ENCODE data around the gene REG1A.

The REG1A gene

GRCh38 chr2:79124907-79125720 is 4.8 kb downstream of the REG1A start:
- H3K27ac ChIP-seq (ENCODE audit: low read depth, low read length): no peak overlapping the region
- H3K9ac ChIP-seq (ENCODE audit: low read length): no peak overlapping the region
- H3K79me2 ChIP-seq (ENCODE audit: insufficient read depth, low read length): no peaks in the 10 kb centered on the region
- H2AFZ ChIP-seq (ENCODE audit: low read depth, low read length, severe bottlenecking): no peak overlapping the region
- no peaks in the 10 kb centered on the region for H3K9me2 ChIP-seq (replicated peaks; ENCODE audit: insufficient read depth, low read length)
- no peaks in the 10 kb centered on the region for H3K36me3 ChIP-seq (ENCODE audit: low read length)
- no peaks in the 10 kb centered on the region for H3F3A ChIP-seq (ENCODE audit: insufficient read depth)
- TF ChIP-seq CTCF (IDR thresholded peaks at IDR 0.05; ENCODE audit: insufficient read depth, low read length, poor library complexity, severe bottlenecking): no peak
- no peak for TF ChIP-seq EZH2phosphoT487 (conservative IDR thresholded peaks at IDR 0.05; ENCODE audit: low read length)
- H4K20me1 ChIP-seq (ENCODE audit: low read depth, low read length): no peaks in the 10 kb centered on the region
- H3K27me3 ChIP-seq (ENCODE audit: low read length): no peaks in the 10 kb centered on the region
- H3K9me3 ChIP-seq (ENCODE audit: insufficient read depth, low read length): no peaks in the 10 kb centered on the region
- no peak overlapping the region for H3K4me2 ChIP-seq (ENCODE audit: low read depth, low read length, poor library complexity, severe bottlenecking)
- no peak overlapping the region for H3K4me3 ChIP-seq (ENCODE audit: insufficient read depth, low read length, poor library complexity, severe bottlenecking)

- no peaks in the 10 kb centered on the region for H3K9me3 ChIP-seq (ENCODE audit: insufficient read depth, low read length)
- H3K27ac ChIP-seq (ENCODE audit: low read depth, low read length): no peak overlapping the region
- H3K4me2 ChIP-seq (ENCODE audit: low read depth, low read length, poor library complexity, severe bottlenecking): no peak overlapping the region
- TF ChIP-seq CTCF (IDR thresholded peaks at IDR 0.05; ENCODE audit: insufficient read depth, low read length, poor library complexity, severe bottlenecking): no peak
- TF ChIP-seq EZH2phosphoT487 (conservative IDR thresholded peaks at IDR 0.05; ENCODE audit: low read length): no peak
- H3K36me3 ChIP-seq (ENCODE audit: low read length): no peaks in the 10 kb centered on the region
- no peak overlapping the region for H3K9ac ChIP-seq (ENCODE audit: low read length)
- H3K9me2 ChIP-seq (replicated peaks; ENCODE audit: insufficient read depth, low read length): no peaks in the 10 kb centered on the region
- H3K27me3 ChIP-seq (ENCODE audit: low read length): no peaks in the 10 kb centered on the region
- H3K79me2 ChIP-seq (ENCODE audit: insufficient read depth, low read length): no peaks in the 10 kb centered on the region
- H3F3A ChIP-seq (ENCODE audit: insufficient read depth): no peaks in the 10 kb centered on the region
- no peak overlapping the region for H3K4me3 ChIP-seq (ENCODE audit: insufficient read depth, low read length, poor library complexity, severe bottlenecking)
- H4K20me1 ChIP-seq (ENCODE audit: low read depth, low read length): no peaks in the 10 kb centered on the region
- H2AFZ ChIP-seq (ENCODE audit: low read depth, low read length, severe bottlenecking): no peak overlapping the region
These were observed 5.4 kb downstream of the REG1A start for GRCh38 chr2:79125721-79125985.

GRCh38 chr2:79128406-79128805 is 8.1 kb downstream of the REG1A start:
- no peak for TF ChIP-seq CTCF (IDR thresholded peaks at IDR 0.05; ENCODE audit: insufficient read depth, low read length, poor library complexity, severe bottlenecking)
- TF ChIP-seq EZH2phosphoT487 (conservative IDR thresholded peaks at IDR 0.05; ENCODE audit: low read length): no peak
- Histone ChIP-seq H3K27ac (ENCODE audit: low read depth, low read length) (no peak overlapping the region), H3K9ac (ENCODE audit: low read length) (no peak overlapping the region), H3K9me3 (ENCODE audit: insufficient read depth, low read length) (no peaks in the 10 kb centered on the region), H3K79me2 (ENCODE audit: insufficient read depth, low read length) (no peaks in the 10 kb centered on the region), H3K27me3 (ENCODE audit: low read length) (no peaks in the 10 kb centered on the region), H2AFZ (ENCODE audit: low read depth, low read length, severe bottlenecking) (no peak overlapping the region), H3K4me3 (ENCODE audit: insufficient read depth, low read length, poor library complexity, severe bottlenecking) (no peak overlapping the region), H3K36me3 (ENCODE audit: low read length) (no peaks in the 10 kb centered on the region), H3K9me2 (replicated peaks; ENCODE audit: insufficient read depth, low read length) (no peaks in the 10 kb centered on the region), H4K20me1 (ENCODE audit: low read depth, low read length) (no peaks in the 10 kb centered on the region), H3K4me2 (ENCODE audit: low read depth, low read length, poor library complexity, severe bottlenecking) (no peak overlapping the region), H3F3A (ENCODE audit: insufficient read depth) (no peaks in the 10 kb centered on the region)
